Liver (tissue), 3 donors: ENCODE results near the gene SLC44A1.

ENCODE experiments used
- CTCF ChIP-seq: fragments of 150-350 bp; IDR thresholded peaks from 2 replicates; pipeline ENCODE4 v1.5.1; 2017; ENCODE audit warnings: improper control_type of control experiment, low read depth, low read length; ENCODE audit not compliant: missing input control
- FOXA1 ChIP-seq: IDR thresholded peaks from 2 replicates; pipeline ENCODE4 v1.6.1; 2016; ENCODE audit warnings: antibody characterized with exemption
- GABPA ChIP-seq, 2 donors: IDR thresholded peaks in 1 of 2; conservative IDR thresholded peaks in 1 of 2; 2 replicates each; pipeline ENCODE4 v1.6.1; 2016; ENCODE audit warnings: antibody characterized with exemption in 2 of 2, mild to moderate bottlenecking in 1 of 2, moderate library complexity in 1 of 2
- JUND ChIP-seq, 2 donors: IDR thresholded peaks; 2 replicates each; pipeline ENCODE4 v1.6.1; 2016; ENCODE audit warnings: antibody characterized with exemption in 2 of 2
- MAX ChIP-seq: IDR thresholded peaks from 2 replicates; pipeline ENCODE4 v1.6.1; 2016; ENCODE audit warnings: antibody characterized with exemption
- REST ChIP-seq: IDR thresholded peaks from 2 replicates; pipeline ENCODE4 v1.6.1; 2016; ENCODE audit warnings: antibody characterized with exemption, mild to moderate bottlenecking
- TAF1 ChIP-seq: conservative IDR thresholded peaks from 2 replicates; pipeline ENCODE4 v1.6.1; 2016; ENCODE audit warnings: antibody characterized with exemption, mild to moderate bottlenecking
- YY1 ChIP-seq: IDR thresholded peaks from 2 replicates; pipeline ENCODE4 v1.6.1; 2016; ENCODE audit warnings: antibody characterized with exemption, mild to moderate bottlenecking
- TF ChIP-seq, protein P1 (sequence below): IDR thresholded peaks from 2 replicates; pipeline ENCODE4 v1.6.1; 2016; ENCODE audit warnings: antibody characterized with exemption
- donor health status: healthy.
- donor health status: healthy.

DNA sequence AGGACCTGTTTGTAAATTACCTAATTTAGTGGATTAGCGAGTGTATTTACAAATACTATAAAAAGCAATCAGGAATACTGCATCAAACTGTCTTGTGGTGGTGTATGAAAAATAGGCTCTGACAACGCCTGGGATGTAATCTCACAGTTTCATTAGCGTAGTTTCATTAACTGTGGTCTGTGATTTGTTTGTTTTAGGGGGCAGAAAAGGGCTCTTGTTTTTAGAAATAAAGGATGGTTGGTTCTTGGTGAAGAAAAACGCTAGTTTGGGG, 1.4 kb downstream of the SLC44A1 start:
- TF ChIP-seq CTCF (no peak), TAF1 (no peak), YY1 (no peak), JUND (IDR thresholded peaks at IDR 0.05) (no peak), REST (no peak), FOXA1 (no peak), GABPA (IDR thresholded peaks at IDR 0.05 in 1 of 2, conservative IDR thresholded peaks at IDR 0.05 in 1 of 2) (no peak), MAX (no peak)
- TF ChIP-seq, protein P1, sequence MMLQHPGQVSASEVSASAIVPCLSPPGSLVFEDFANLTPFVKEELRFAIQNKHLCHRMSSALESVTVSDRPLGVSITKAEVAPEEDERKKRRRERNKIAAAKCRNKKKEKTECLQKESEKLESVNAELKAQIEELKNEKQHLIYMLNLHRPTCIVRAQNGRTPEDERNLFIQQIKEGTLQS, result no peak
